AG10803 (cell line): ENCODE measurements around the gene SFN.

Experiments
- DNase-seq: peaks from one replicate; pipeline ENCODE4 v3.0.0; 2010; ENCODE audit warnings: low read depth
- H3K4me3 ChIP-seq: 2 replicates; pipeline ENCODE4 v1.5.1; 2011; ENCODE audit warnings: mild to moderate bottlenecking, low read length, control low read depth
- TF ChIP-seq, protein P1 (sequence below): conservative IDR thresholded peaks from 2 replicates; pipeline ENCODE4 v1.5.1; 2011; ENCODE audit warnings: mild to moderate bottlenecking, low read length, control low read depth, inconsistent platforms

The SFN gene

DNA sequence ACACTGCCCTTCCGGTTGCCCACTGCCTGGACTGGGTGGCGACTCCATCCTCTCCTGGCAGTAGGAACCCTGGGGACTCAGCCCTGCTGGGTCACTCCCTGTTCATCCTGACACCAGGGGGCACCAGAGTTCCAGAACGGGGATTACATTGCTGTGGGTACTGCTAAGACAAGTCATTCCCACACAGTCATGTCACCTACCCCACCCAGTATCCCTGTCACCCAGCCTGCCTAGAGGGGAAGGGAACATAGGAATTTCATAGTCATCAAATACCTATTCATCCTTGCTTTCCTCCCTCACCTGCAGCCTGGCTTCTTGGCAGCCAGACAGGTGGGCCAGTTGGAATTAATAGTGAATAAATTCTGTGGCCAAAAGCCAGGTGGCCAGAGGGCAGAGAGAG is 9.8 kb upstream of the SFN start:
- TF ChIP-seq, protein P1, sequence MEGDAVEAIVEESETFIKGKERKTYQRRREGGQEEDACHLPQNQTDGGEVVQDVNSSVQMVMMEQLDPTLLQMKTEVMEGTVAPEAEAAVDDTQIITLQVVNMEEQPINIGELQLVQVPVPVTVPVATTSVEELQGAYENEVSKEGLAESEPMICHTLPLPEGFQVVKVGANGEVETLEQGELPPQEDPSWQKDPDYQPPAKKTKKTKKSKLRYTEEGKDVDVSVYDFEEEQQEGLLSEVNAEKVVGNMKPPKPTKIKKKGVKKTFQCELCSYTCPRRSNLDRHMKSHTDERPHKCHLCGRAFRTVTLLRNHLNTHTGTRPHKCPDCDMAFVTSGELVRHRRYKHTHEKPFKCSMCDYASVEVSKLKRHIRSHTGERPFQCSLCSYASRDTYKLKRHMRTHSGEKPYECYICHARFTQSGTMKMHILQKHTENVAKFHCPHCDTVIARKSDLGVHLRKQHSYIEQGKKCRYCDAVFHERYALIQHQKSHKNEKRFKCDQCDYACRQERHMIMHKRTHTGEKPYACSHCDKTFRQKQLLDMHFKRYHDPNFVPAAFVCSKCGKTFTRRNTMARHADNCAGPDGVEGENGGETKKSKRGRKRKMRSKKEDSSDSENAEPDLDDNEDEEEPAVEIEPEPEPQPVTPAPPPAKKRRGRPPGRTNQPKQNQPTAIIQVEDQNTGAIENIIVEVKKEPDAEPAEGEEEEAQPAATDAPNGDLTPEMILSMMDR = peak; percentile 90
- peak; percentile 83 for DNase-seq
- H3K4me3 ChIP-seq = no peak overlapping the region

DNA sequence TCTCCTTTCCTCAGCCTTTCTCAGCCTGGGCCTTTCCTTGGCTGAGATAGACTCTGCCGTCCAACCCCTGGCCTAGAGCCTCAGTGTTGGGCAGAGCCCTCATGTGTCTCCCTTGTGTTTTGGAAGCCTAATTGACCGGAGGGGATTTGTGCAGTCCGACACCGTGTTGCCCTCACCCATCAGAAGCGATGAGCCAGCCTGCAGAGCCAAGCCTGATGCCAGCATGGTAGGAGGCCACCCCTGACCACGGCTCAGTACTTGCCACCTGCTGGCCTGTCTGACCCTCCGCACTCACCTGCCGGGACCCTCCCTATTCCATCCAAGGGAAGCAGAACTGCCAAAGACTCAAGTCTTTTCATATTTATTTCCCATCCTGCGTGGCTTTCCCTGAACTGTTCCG is 9.3 kb upstream of the SFN start:
- no peak overlapping the region for H3K4me3 ChIP-seq
- TF ChIP-seq, protein P1 = no peak
- DNase-seq = no peak

DNA sequence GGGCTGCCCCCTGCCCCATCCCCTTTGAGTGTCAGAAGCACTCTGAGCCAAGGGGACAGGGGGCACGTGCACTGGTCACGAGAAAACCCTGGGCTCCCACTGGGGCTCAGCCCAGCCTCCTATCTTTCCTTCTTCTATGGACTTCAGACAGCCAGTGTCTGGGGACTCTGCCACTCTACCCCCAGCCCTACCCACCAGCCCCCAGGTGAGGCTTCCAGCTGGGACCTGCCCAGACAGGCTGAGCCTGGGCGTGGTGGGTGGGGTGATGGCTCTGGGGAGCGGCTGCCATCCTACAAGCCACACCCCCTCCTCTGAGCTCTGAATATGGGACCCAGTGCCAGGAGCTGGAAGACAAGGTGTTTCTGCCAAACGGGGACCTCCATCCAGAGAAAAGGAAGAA is 8.0 kb upstream of the SFN start:
- no peak overlapping the region for H3K4me3 ChIP-seq
- TF ChIP-seq, protein P1 = no peak
- DNase-seq = no peak

DNA sequence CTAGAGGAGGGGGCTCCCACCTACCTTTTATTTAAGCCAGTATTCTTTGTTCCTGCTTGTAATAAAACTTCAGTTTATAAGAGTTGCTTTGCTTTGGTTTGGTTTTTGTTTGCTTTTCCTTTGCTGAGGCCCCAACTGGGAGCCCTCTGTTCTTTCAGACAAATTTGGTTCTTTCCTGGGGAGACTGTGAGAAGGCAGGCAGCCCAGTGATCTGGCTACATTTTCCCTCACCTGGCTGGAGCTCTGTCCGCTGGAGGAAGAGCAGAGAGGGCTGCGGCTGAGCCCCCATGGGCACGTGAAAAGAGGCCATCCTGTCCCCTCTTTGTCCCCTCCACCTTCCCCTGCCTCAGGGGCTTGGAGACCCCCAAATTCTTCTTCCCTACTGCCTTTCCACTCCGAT is 7.3 kb upstream of the SFN start:
- TF ChIP-seq, protein P1 = no peak
- H3K4me3 ChIP-seq = no peak overlapping the region
- DNase-seq = no peak

DNA sequence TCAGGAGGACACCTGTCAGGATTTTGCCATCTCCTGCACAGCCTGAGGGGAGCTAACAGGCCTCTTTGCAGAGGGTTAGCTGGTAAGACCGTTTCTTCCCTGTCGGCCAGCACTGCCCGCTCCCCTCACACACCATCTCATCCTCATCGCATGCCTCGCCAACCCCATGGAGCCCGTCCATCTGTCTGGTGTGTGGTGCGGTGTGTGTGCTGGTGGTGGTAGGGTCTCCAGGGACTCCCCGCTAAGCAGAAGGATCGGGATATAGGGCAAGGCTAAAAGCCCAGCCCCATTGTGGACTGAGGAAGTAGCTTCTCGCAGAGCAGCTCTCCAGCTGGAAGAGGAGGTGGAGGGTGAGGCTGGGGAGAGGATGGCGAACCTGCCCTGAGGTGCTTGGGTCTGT is 6.8 kb upstream of the SFN start:
- no peak overlapping the region for H3K4me3 ChIP-seq
- DNase-seq = no peak
- TF ChIP-seq, protein P1 = no peak

DNA sequence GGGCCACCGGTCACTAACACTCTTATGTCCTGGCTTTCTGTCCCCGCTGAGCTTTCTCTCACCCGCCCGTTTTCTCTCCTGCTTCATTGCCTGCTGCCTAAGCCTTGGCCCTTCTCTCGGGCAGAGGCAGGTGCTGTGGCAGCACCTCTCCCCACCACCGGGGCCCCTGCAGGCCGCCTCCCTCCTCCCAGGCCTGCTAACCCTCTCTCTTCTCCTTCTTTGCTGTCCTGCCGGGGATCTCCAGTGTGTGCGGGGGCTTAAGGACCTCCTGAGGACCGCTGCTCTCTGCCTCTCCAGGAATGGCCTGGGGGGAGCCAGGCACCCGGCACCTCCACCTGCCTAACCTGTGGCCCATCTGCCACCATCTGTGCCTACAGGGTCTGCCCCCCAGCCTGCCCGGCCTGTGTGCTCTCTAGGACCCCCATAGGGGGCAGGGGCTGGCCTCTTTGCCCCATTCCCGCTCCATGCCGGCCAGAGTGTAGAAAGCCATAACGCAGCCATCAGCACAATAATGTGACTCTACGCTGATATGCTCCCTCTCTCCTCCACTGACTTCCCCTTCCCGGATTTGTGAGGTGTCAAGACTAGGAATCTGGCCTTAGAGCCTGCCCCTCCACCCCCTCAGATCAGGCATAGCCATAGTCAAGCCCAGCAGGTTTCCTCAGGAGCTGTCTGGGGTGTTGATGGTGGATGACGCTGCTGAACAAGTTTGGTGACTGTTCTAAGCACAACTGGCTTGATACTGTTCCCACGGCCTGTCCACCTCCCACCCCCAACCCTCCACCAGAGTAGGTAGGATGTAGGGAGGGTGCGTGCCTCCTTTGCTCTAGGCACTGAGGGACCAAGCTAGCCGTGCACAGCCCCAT is 6.1 kb upstream of the SFN start:
- DNase-seq = no peak
- TF ChIP-seq, protein P1 = no peak
- H3K4me3 ChIP-seq = no peak overlapping the region

DNA sequence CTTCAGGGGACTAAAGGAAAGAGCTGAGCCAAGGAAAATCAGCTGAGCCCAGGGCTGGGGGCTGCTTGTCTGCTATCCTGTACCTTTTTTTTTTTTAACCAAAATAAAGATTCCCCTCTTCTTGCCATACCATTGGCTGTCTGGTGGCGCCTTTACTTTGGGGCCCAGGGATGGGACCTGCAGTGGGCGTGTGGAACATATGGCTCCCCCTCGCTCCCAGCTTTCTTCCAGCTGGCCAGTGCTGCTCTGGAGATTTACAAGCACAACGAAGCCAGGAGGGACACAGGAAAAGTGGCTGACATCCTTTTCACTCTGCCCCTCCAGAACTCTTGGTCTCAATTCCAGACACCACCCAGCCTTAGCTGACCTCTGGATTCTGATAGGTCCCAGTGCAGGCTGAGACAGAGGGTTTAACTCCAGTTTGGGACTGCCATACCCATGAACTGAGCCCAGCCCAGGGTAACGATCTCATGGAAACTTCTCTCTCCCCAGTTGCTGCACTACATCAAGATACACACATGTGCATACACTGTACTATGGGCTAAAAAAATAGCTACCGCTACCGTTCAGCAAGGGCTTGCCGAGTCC is 5.4 kb upstream of the SFN start:
- no peak overlapping the region for H3K4me3 ChIP-seq
- no peak for DNase-seq
- TF ChIP-seq, protein P1 = no peak
